ENCODE measurements around the gene NUDT16L1. TPM values are rescaled to one million over a fixed set of nuclear protein-coding genes. Genes with fewer than 3 reads are reported as not detected.

Gene NUDT16L1
- total and polyA plus RNA-seq, 2 of the 13 experiments (the other 11 are each of a cell fraction or from before 2014, with no cell fraction given) = 28.0 to 40.5 TPM

DNA sequence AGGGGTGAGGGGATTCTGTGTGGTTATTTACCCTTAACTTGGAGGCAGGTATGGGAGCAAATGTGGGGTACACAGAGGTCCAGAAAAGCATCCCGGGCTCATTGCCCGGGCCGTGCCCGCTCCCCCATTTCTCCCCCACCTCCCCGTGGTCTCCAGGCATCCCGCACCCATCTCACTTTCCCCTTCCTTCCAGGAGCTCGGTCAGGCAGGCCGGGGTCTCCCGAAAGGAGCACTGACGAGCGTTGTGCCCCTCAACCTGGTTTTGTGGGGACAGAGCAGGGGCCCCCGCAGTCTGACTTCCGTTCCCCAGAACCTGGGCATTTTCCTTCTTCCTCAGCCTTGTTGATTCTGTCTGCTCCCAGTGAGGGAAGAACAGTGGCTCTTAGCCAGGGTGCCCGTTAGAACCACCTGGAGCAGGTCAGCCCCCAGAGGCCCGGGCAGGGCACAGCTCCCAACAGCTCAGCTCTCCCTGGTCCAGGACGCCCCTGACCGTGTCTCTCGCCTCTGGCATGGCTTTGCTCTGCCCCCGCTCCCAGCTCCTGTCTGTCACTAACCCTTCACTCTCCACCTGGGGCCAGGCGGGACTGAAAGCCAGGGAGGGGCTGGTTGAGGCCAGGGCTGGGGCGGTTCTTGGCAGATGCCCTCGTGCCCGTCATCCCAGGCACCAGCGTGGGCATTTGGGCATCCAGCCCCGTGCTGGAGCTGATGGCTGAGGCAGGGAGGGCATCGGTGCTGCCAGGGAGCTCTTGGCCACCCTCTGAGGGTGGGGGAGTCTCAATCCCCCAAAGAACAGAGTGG is 12.5 kb upstream of the NUDT16L1 start:
- Histone ChIP-seq H3K79me2 (ENCODE audit: insufficient read depth, low read length) (peaks cover 3% of the 10 kb centered on the region), H3K9ac (ENCODE audit: insufficient read depth, low read depth, low read length) (no peak overlapping the region), H3K4me2 (ENCODE audit: low read depth, low read length) (no peak overlapping the region), H3K36me3 (replicated peaks in 1 of 2; ENCODE audit: control insufficient read depth in 1 of 2, insufficient read depth in 2 of 2, low read length in 2 of 2) (peaks cover 24 to 66% of the 10 kb centered on the region in 2 experiments; a peak in 4 of 5 replicates), H3K27me3 (ENCODE audit: control insufficient read depth in 1 of 2, insufficient read depth in 2 of 2, low read length in 2 of 2) (no peaks in the 10 kb centered on the region), H3K9me3 (ENCODE audit: low read length) (no peaks in the 10 kb centered on the region), H3K4me1 (ENCODE audit: insufficient read depth, low read length) (peaks cover 29% of the 10 kb centered on the region), H2AFZ (ENCODE audit: low read length) (no peak overlapping the region), H3K27ac (ENCODE audit: extremely low read length, insufficient read depth, low read length) (no peak overlapping the region), H4K20me1 (ENCODE audit: insufficient read depth, low read length) (no peaks in the 10 kb centered on the region), H3K4me3 (replicated peaks in 1 of 3; ENCODE audit: insufficient read depth in 1 of 3, low read depth in 2 of 3, low read length in 3 of 3) (no peak overlapping the region)
- FAIRE-seq (no peak), DNase-seq (ENCODE audit: low spot score) (no peak), ATAC-seq (no peak)
- BruUV-seq (replicated peaks) = no TSS peak
- in situ Hi-C loops (cut with HindIII; ENCODE audit: extremely low pct_ligation_motif_present, low pct_unique_long_range_greater_than_20kb) = no loop called here
- TF ChIP-seq ZNF558 (CRISPR knock-in tag; IDR thresholded peaks at IDR 0.05; ENCODE audit: borderline replicate concordance) = no peak
- no peak for TF ChIP-seq ZNF589 (CRISPR knock-in tag; conservative IDR thresholded peaks at IDR 0.05)
- TF ChIP-seq ZNF776 (CRISPR knock-in tag; IDR thresholded peaks at IDR 0.05) = no peak
- TF ChIP-seq HNRNPL (IDR thresholded peaks at IDR 0.05; ENCODE audit: low read depth, low read length) = peak; percentile 52; the same call in 1 of the 2 replicates
- TF ChIP-seq AGO2 (optimal IDR thresholded peaks at IDR 0.05; ENCODE audit: low read depth, low read length) = peak; percentile 51
- 0 out of 2 replicates have a peak, but pooled peaks have one; percentile 10 for TF ChIP-seq RBFOX2 (IDR thresholded peaks at IDR 0.05; ENCODE audit: low read depth, low read length)
- peak; percentile 9 for TF ChIP-seq RBM22 (optimal IDR thresholded peaks at IDR 0.05; ENCODE audit: low read length)
- intact Hi-C loops (cut with micrococcal nuclease; ENCODE audit: unreplicated experiment) = no loop called here
- 96% methylated on average over 23 of the region's 26 CpGs for WGBS (ENCODE audit: low lambda C conversion rate)
- ChIA-PET CTCF (ENCODE audit: low intra/inter-chr PET ratio, low total read pairs) (no interaction called here), POLR2A (no interaction called here)

- no peak for FAIRE-seq
- no peak for DNase-seq (ENCODE audit: low spot score)
- H3K9ac ChIP-seq (ENCODE audit: insufficient read depth, low read depth, low read length) = no peak overlapping the region
- intact Hi-C loops (cut with micrococcal nuclease; ENCODE audit: unreplicated experiment) = no loop called here
- in situ Hi-C loops (cut with HindIII; ENCODE audit: extremely low pct_ligation_motif_present, low pct_unique_long_range_greater_than_20kb) = no loop called here
- peaks cover 2% of the 10 kb centered on the region for H3K79me2 ChIP-seq (ENCODE audit: insufficient read depth, low read length)
- H4K20me1 ChIP-seq (ENCODE audit: insufficient read depth, low read length) = no peaks in the 10 kb centered on the region
- WGBS (ENCODE audit: low lambda C conversion rate) = 95% methylated on average over 27 of the region's 39 CpGs
- H3K9me3 ChIP-seq (ENCODE audit: low read length) = no peaks in the 10 kb centered on the region
- ATAC-seq = no peak
- BruUV-seq (replicated peaks) = no TSS peak
- no peak overlapping the region for H3K4me2 ChIP-seq (ENCODE audit: low read depth, low read length)
- ChIA-PET POLR2A (no interaction called here), CTCF (ENCODE audit: low intra/inter-chr PET ratio, low total read pairs) (no interaction called here)
- H3K4me3 ChIP-seq (replicated peaks in 1 of 3; ENCODE audit: insufficient read depth in 1 of 3, low read depth in 2 of 3, low read length in 3 of 3) = no peak overlapping the region
- H3K27me3 ChIP-seq (ENCODE audit: control insufficient read depth in 1 of 2, insufficient read depth in 2 of 2, low read length in 2 of 2) = no peaks in the 10 kb centered on the region
- peaks cover 22% of the 10 kb centered on the region for H3K4me1 ChIP-seq (ENCODE audit: insufficient read depth, low read length)
- no peak overlapping the region for H2AFZ ChIP-seq (ENCODE audit: low read length)
- peaks cover 29 to 71% of the 10 kb centered on the region in 2 experiments; a peak in 4 of 5 replicates for H3K36me3 ChIP-seq (replicated peaks in 1 of 2; ENCODE audit: control insufficient read depth in 1 of 2, insufficient read depth in 2 of 2, low read length in 2 of 2)
- TF ChIP-seq AGO2 (optimal IDR thresholded peaks at IDR 0.05; ENCODE audit: low read depth, low read length) = peak; percentile 40
- no peak for TF ChIP-seq CCDC6 (CRISPR knock-in tag; IDR thresholded peaks at IDR 0.05)
- no peak for TF ChIP-seq ZNF670 (CRISPR knock-in tag; IDR thresholded peaks at IDR 0.05; ENCODE audit: borderline replicate concordance)
- TF ChIP-seq RBFOX2 (IDR thresholded peaks at IDR 0.05; ENCODE audit: low read depth, low read length) = 0 out of 2 replicates have a peak, but pooled peaks have one; percentile 7
- TF ChIP-seq, protein P1, sequence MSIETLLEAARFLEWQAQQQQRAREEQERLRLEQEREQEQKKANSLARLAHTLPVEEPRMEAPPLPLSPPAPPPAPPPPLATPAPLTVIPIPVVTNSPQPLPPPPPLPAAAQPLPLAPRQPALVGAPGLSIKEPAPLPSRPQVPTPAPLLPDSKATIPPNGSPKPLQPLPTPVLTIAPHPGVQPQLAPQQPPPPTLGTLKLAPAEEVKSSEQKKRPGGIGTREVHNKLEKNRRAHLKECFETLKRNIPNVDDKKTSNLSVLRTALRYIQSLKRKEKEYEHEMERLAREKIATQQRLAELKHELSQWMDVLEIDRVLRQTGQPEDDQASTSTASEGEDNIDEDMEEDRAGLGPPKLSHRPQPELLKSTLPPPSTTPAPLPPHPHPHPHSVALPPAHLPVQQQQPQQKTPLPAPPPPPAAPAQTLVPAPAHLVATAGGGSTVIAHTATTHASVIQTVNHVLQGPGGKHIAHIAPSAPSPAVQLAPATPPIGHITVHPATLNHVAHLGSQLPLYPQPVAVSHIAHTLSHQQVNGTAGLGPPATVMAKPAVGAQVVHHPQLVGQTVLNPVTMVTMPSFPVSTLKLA (IDR thresholded peaks at IDR 0.05) = no peak
- no peak for TF ChIP-seq ZNF260 (CRISPR knock-in tag; IDR thresholded peaks at IDR 0.05; ENCODE audit: borderline replicate concordance, low read depth)
- H3K27ac ChIP-seq (ENCODE audit: extremely low read length, insufficient read depth, low read length) = no peak overlapping the region
Observed at GRCh38 chr16:4681471-4682083, 11.8 kb upstream of the NUDT16L1 start.

Data from HepG2 (cell line).